Karpas-422 (cell line): ENCODE measurements around the gene SIM1. TPM values are rescaled to one million over a fixed set of nuclear protein-coding genes. Genes with fewer than 3 reads are reported as not detected.

ENCODE experiments used
- DNase-seq: peaks from one replicate; pipeline ENCODE4 v3.0.0-alpha.2; 2015
- H2AFZ ChIP-seq: fragments of 200-600 bp; sonication (generic); 2 replicates; pipeline ENCODE4 v1.6.1; 2014; ENCODE audit warnings: antibody characterized with exemption, low read length, mixed read lengths
- H3K27ac ChIP-seq: fragments of 200-600 bp; sonication (generic); 2 replicates; pipeline ENCODE4 v1.5.1; 2014; ENCODE audit warnings: mild to moderate bottlenecking, low read length, moderate library complexity
- H3K27me3 ChIP-seq: fragments of 200-600 bp; sonication (generic); 2 replicates; pipeline ENCODE4 v1.6.1; 2014; ENCODE audit warnings: low read length, mixed read lengths
- H3K36me3 ChIP-seq: fragments of 200-600 bp; sonication (generic); 2 replicates; pipeline ENCODE4 v1.6.1; 2014; ENCODE audit warnings: low read length, mixed read lengths; ENCODE audit not compliant: insufficient read depth
- H3K4me1 ChIP-seq: fragments of 200-600 bp; sonication (generic); 2 replicates; pipeline ENCODE4 v1.6.1; 2014; ENCODE audit warnings: mild to moderate bottlenecking, low read length, mixed read lengths
- H3K4me2 ChIP-seq: fragments of 200-600 bp; sonication (generic); 2 replicates; pipeline ENCODE4 v1.6.1; 2014; ENCODE audit warnings: low read length, low read depth, mild to moderate bottlenecking; ENCODE audit not compliant: poor library complexity, severe bottlenecking
- H3K4me3 ChIP-seq: fragments of 200-600 bp; sonication (generic); 2 replicates; pipeline ENCODE4 v1.5.1; 2014; ENCODE audit warnings: mild to moderate bottlenecking, antibody characterized with exemption, low read length, mixed read lengths
- H3K79me2 ChIP-seq: fragments of 200-600 bp; sonication (generic); 2 replicates; pipeline ENCODE4 v1.6.1; 2014; ENCODE audit warnings: mild to moderate bottlenecking, low read length, mixed read lengths
- H3K9ac ChIP-seq: fragments of 200-600 bp; sonication (generic); 2 replicates; pipeline ENCODE4 v1.6.0; 2014; ENCODE audit warnings: low read length
- H3K9me2 ChIP-seq: fragments of 200-600 bp; sonication (generic), shearing (Covaris generic); replicated peaks from 2 replicates; pipeline ENCODE4 v1.6.0; 2014; ENCODE audit warnings: mild to moderate bottlenecking, low read length, moderate library complexity; ENCODE audit not compliant: insufficient read depth
- H3K9me3 ChIP-seq: fragments of 300-700, 200-600 bp; sonication (generic); 2 replicates; pipeline ENCODE4 v1.6.1; 2014; ENCODE audit warnings: low read length, mixed read lengths
- H4K20me1 ChIP-seq: fragments of 200-600 bp; sonication (generic); 2 replicates; pipeline ENCODE4 v1.6.1; 2014; ENCODE audit warnings: mild to moderate bottlenecking, antibody characterized with exemption, low read length, low read depth; ENCODE audit not compliant: insufficient read depth
- total RNA-seq: library from RNA; depleted of rRNA; stranded (reverse); fragments of >200 nt; shearing (Covaris generic); gene quantifications from 2 replicates; pipeline ENCODE4 v1.2.3, GENCODE V29; 2014; ENCODE audit warnings: low replicate concordance

SIM1 gene
- total RNA-seq, 1 experiment from 2014 or later, result not detected

GRCh38 chr6:100447081-100447899 is 17.4 kb downstream of the SIM1 start:
- H4K20me1 ChIP-seq, result no peaks in the 10 kb centered on the region
- H3K4me3 ChIP-seq, result no peak overlapping the region
- H3K36me3 ChIP-seq, result no peaks in the 10 kb centered on the region
- no peak overlapping the region for H3K9ac ChIP-seq
- no peaks in the 10 kb centered on the region for H3K4me1 ChIP-seq
- no peaks in the 10 kb centered on the region for H3K9me2 ChIP-seq
- no peaks in the 10 kb centered on the region for H3K27me3 ChIP-seq
- no peaks in the 10 kb centered on the region for H3K79me2 ChIP-seq
- no peak overlapping the region for H2AFZ ChIP-seq
- DNase-seq, result no peak
- H3K27ac ChIP-seq, result no peak overlapping the region
- H3K4me2 ChIP-seq, result no peak overlapping the region
- no peaks in the 10 kb centered on the region for H3K9me3 ChIP-seq

- H3K9ac ChIP-seq, result no peak overlapping the region
- H3K79me2 ChIP-seq, result no peaks in the 10 kb centered on the region
- H3K36me3 ChIP-seq, result no peaks in the 10 kb centered on the region
- no peaks in the 10 kb centered on the region for H3K4me1 ChIP-seq
- H3K27me3 ChIP-seq, result no peaks in the 10 kb centered on the region
- H3K9me2 ChIP-seq, result no peaks in the 10 kb centered on the region
- no peak overlapping the region for H3K27ac ChIP-seq
- no peaks in the 10 kb centered on the region for H4K20me1 ChIP-seq
- no peak for DNase-seq
- H3K4me2 ChIP-seq, result no peak overlapping the region
- no peak overlapping the region for H3K4me3 ChIP-seq
- H3K9me3 ChIP-seq, result no peaks in the 10 kb centered on the region
- H2AFZ ChIP-seq, result no peak overlapping the region
These were observed 18.3 kb downstream of the SIM1 start for GRCh38 chr6:100446115-100447080.

- Histone ChIP-seq H3K27ac (no peak overlapping the region), H3K4me3 (no peak overlapping the region), H3K9me3 (no peaks in the 10 kb centered on the region), H3K4me2 (no peak overlapping the region), H3K36me3 (no peaks in the 10 kb centered on the region), H4K20me1 (no peaks in the 10 kb centered on the region), H3K9me2 (no peaks in the 10 kb centered on the region), H3K79me2 (no peaks in the 10 kb centered on the region), H3K27me3 (no peaks in the 10 kb centered on the region), H3K4me1 (no peaks in the 10 kb centered on the region), H2AFZ (no peak overlapping the region), H3K9ac (no peak overlapping the region)
- no peak for DNase-seq
These were observed 19.2 kb downstream of the SIM1 start for GRCh38 chr6:100445512-100445911.

GRCh38 chr6:100440935-100441334 is 23.8 kb downstream of the SIM1 start:
- no peaks in the 10 kb centered on the region for H4K20me1 ChIP-seq

GRCh38 chr6:100435299-100435698 is 29.4 kb downstream of the SIM1 start:
- DNase-seq, result no peak
- Histone ChIP-seq H2AFZ (no peak overlapping the region), H3K4me3 (no peak overlapping the region), H3K27ac (no peak overlapping the region), H3K36me3 (no peaks in the 10 kb centered on the region), H3K9me3 (no peaks in the 10 kb centered on the region), H3K9ac (no peak overlapping the region), H4K20me1 (no peaks in the 10 kb centered on the region), H3K27me3 (no peaks in the 10 kb centered on the region), H3K9me2 (no peaks in the 10 kb centered on the region), H3K4me2 (no peak overlapping the region), H3K4me1 (no peaks in the 10 kb centered on the region), H3K79me2 (no peaks in the 10 kb centered on the region)

More at GRCh38 chr6:100440935-100441334, 23.8 kb downstream of the SIM1 start:
- H3K36me3 ChIP-seq, result no peaks in the 10 kb centered on the region
- no peak overlapping the region for H2AFZ ChIP-seq
- no peaks in the 10 kb centered on the region for H3K9me3 ChIP-seq
- H3K27me3 ChIP-seq, result no peaks in the 10 kb centered on the region
- H3K4me3 ChIP-seq, result no peak overlapping the region
- H3K4me2 ChIP-seq, result no peak overlapping the region
- no peak overlapping the region for H3K27ac ChIP-seq
- H3K9me2 ChIP-seq, result no peaks in the 10 kb centered on the region
- no peaks in the 10 kb centered on the region for H3K79me2 ChIP-seq
- H3K4me1 ChIP-seq, result no peaks in the 10 kb centered on the region
- no peak overlapping the region for H3K9ac ChIP-seq
- no peak for DNase-seq

- Histone ChIP-seq H3K36me3 (no peaks in the 10 kb centered on the region), H3K4me1 (no peaks in the 10 kb centered on the region), H3K9me2 (no peaks in the 10 kb centered on the region), H3K4me2 (no peak overlapping the region), H2AFZ (no peak overlapping the region), H3K4me3 (no peak overlapping the region), H3K79me2 (no peaks in the 10 kb centered on the region), H3K9me3 (no peaks in the 10 kb centered on the region), H4K20me1 (no peaks in the 10 kb centered on the region), H3K27me3 (no peaks in the 10 kb centered on the region), H3K27ac (no peak overlapping the region), H3K9ac (no peak overlapping the region)
- no peak for DNase-seq
These were observed 30.8 kb downstream of the SIM1 start for GRCh38 chr6:100433726-100434435.

GRCh38 chr6:100432136-100432535 is 32.6 kb downstream of the SIM1 start:
- H3K79me2 ChIP-seq, result no peaks in the 10 kb centered on the region

GRCh38 chr6:100430962-100431361 is 33.8 kb downstream of the SIM1 start:
- Histone ChIP-seq H3K4me1 (no peaks in the 10 kb centered on the region), H3K9me3 (no peaks in the 10 kb centered on the region), H3K4me2 (no peak overlapping the region), H3K4me3 (no peak overlapping the region), H3K9ac (no peak overlapping the region), H2AFZ (no peak overlapping the region), H4K20me1 (no peaks in the 10 kb centered on the region), H3K36me3 (no peaks in the 10 kb centered on the region), H3K79me2 (no peaks in the 10 kb centered on the region), H3K27me3 (no peaks in the 10 kb centered on the region), H3K27ac (no peak overlapping the region), H3K9me2 (no peaks in the 10 kb centered on the region)
- no peak for DNase-seq

More at GRCh38 chr6:100432136-100432535, 32.6 kb downstream of the SIM1 start:
- Histone ChIP-seq H3K9me3 (no peaks in the 10 kb centered on the region), H3K4me2 (no peak overlapping the region), H3K9ac (no peak overlapping the region), H3K9me2 (no peaks in the 10 kb centered on the region), H3K27me3 (no peaks in the 10 kb centered on the region), H3K27ac (no peak overlapping the region), H3K4me1 (no peaks in the 10 kb centered on the region), H3K36me3 (no peaks in the 10 kb centered on the region), H3K4me3 (no peak overlapping the region), H4K20me1 (no peaks in the 10 kb centered on the region), H2AFZ (no peak overlapping the region)
- no peak for DNase-seq
